ENCODE data around the gene DRC1.

The DRC1 gene

GRCh38 chr2:26472821-26473655, 71.3 kb downstream of the DRC1 start:
- no peak overlapping the region for H3K4me3 ChIP-seq (ENCODE audit: low read length)
- no peak for DNase-seq (ENCODE audit: low read depth, low spot score)

- H3K4me3 ChIP-seq (ENCODE audit: low read length): no peak overlapping the region
- no peak for DNase-seq (ENCODE audit: low read depth, low spot score)
Observed at GRCh38 chr2:26473796-26474195, 72.1 kb downstream of the DRC1 start.

GRCh38 chr2:26474261-26474785, 72.6 kb downstream of the DRC1 start:
- no peak overlapping the region for H3K4me3 ChIP-seq (ENCODE audit: low read length)
- no peak for DNase-seq (ENCODE audit: low read depth, low spot score)

GRCh38 chr2:26475037-26475436, 73.3 kb downstream of the DRC1 start:
- no peak overlapping the region for H3K4me3 ChIP-seq (ENCODE audit: low read length)
- DNase-seq (ENCODE audit: low read depth, low spot score): no peak

GRCh38 chr2:26475832-26476501, 74.2 kb downstream of the DRC1 start:
- no peak overlapping the region for H3K4me3 ChIP-seq (ENCODE audit: low read length)
- no peak for DNase-seq (ENCODE audit: low read depth, low spot score)

- DNase-seq (ENCODE audit: low read depth, low spot score): no peak
- H3K4me3 ChIP-seq (ENCODE audit: low read length): no peak overlapping the region
Observed at GRCh38 chr2:26477126-26477910, 75.6 kb downstream of the DRC1 start.

- no peak within 1 kb of the TSS for H3K4me3 ChIP-seq (ENCODE audit: low read length)
- no peak for DNase-seq (ENCODE audit: low read depth, low spot score)
Observed at GRCh38 chr2:26477911-26478253, 76.2 kb downstream of the DRC1 start, which contains the start of gene OTOF. TSS of gene OTOF (minus strand) at chr2:26478124.

- no peak overlapping the region for H3K4me3 ChIP-seq (ENCODE audit: low read length)
- DNase-seq (ENCODE audit: low read depth, low spot score): no peak
Observed at GRCh38 chr2:26478366-26478765, 76.6 kb downstream of the DRC1 start.

- no peak for DNase-seq (ENCODE audit: low read depth, low spot score)
- no peak overlapping the region for H3K4me3 ChIP-seq (ENCODE audit: low read length)
Observed at GRCh38 chr2:26479131-26479788, 77.5 kb downstream of the DRC1 start.

- no peak overlapping the region for H3K4me3 ChIP-seq (ENCODE audit: low read length)
- no peak for DNase-seq (ENCODE audit: low read depth, low spot score)
Observed at GRCh38 chr2:26479789-26480565, 78.3 kb downstream of the DRC1 start.

- no peak overlapping the region for H3K4me3 ChIP-seq (ENCODE audit: low read length)
- DNase-seq (ENCODE audit: low read depth, low spot score): no peak
Observed at GRCh38 chr2:26480566-26481423, 79.1 kb downstream of the DRC1 start.

GRCh38 chr2:26481706-26482105, 80.0 kb downstream of the DRC1 start:
- H3K4me3 ChIP-seq (ENCODE audit: low read length): no peak overlapping the region

GRCh38 chr2:26482211-26483026, 80.7 kb downstream of the DRC1 start:
- H3K4me3 ChIP-seq (ENCODE audit: low read length): no peak overlapping the region
- DNase-seq (ENCODE audit: low read depth, low spot score): no peak

More at GRCh38 chr2:26481706-26482105, 80.0 kb downstream of the DRC1 start:
- DNase-seq (ENCODE audit: low read depth, low spot score): no peak

- DNase-seq (ENCODE audit: low read depth, low spot score): no peak
Observed at GRCh38 chr2:26483027-26483326, 81.3 kb downstream of the DRC1 start.

GRCh38 chr2:26483516-26483915, 81.8 kb downstream of the DRC1 start:
- H3K4me3 ChIP-seq (ENCODE audit: low read length): no peak overlapping the region

More at GRCh38 chr2:26483027-26483326, 81.3 kb downstream of the DRC1 start:
- no peak overlapping the region for H3K4me3 ChIP-seq (ENCODE audit: low read length)

GRCh38 chr2:26483957-26484565, 82.3 kb downstream of the DRC1 start:
- DNase-seq (ENCODE audit: low read depth, low spot score): no peak
- H3K4me3 ChIP-seq (ENCODE audit: low read length): no peak overlapping the region

More at GRCh38 chr2:26483516-26483915, 81.8 kb downstream of the DRC1 start:
- DNase-seq (ENCODE audit: low read depth, low spot score): no peak

Data from Jurkat, Clone E6-1 (cell line).